Spleen (tissue), 11 donors: ENCODE data around the gene PCED1B. TPM values are rescaled to one million over a fixed set of nuclear protein-coding genes. Genes with fewer than 3 reads are reported as not detected.

Source experiments
- DNase-seq: peaks from one replicate; pipeline ENCODE4 v3.0.0-alpha.2; 2020
- H3K27ac ChIP-seq, 8 donors: fragments of 200-600 bp; sonication (generic) in 7 of 8; 1 replicate in 4 of 8; 2 replicates in 4 of 8; pipeline versions ENCODE4 v1.5.0 to v1.8.0; 2016 to 2021; ENCODE audit warnings: inconsistent platforms in 4 of 8, mild to moderate bottlenecking in 4 of 8, moderate library complexity in 1 of 8
- H3K27me3 ChIP-seq, 7 donors: fragments of 200-600 bp; sonication (generic) in 6 of 7; replicated peaks in 1 of 7; 1 replicate in 4 of 7; 2 replicates in 3 of 7; pipeline versions ENCODE4 v1.5.0 to v1.8.0; 2016 to 2021; ENCODE audit warnings: inconsistent platforms in 3 of 7, mild to moderate bottlenecking in 1 of 7
- H3K36me3 ChIP-seq, 6 donors: fragments of 200-600 bp; sonication (generic) in 5 of 6; 1 replicate in 4 of 6; 2 replicates in 2 of 6; pipeline versions ENCODE4 v1.5.0 to v1.8.0; 2016 to 2021; ENCODE audit warnings: inconsistent platforms in 2 of 6
- H3K4me1 ChIP-seq, 6 donors: fragments of 200-600 bp; sonication (generic) in 5 of 6; 1 replicate in 3 of 6; 2 replicates in 3 of 6; pipeline versions ENCODE4 v1.5.0 to v1.8.0; 2016 to 2021; ENCODE audit warnings: inconsistent platforms in 3 of 6
- H3K4me3 ChIP-seq, 8 donors: fragments of 200-600 bp; sonication (generic) in 7 of 8; 1 replicate in 4 of 8; 2 replicates in 4 of 8; pipeline versions ENCODE4 v1.5.0 to v1.8.0; 2016 to 2021; ENCODE audit warnings: inconsistent platforms in 4 of 8, mild to moderate bottlenecking in 4 of 8, moderate library complexity in 2 of 8
- H3K9me3 ChIP-seq, 8 donors: fragments of 200-600 bp; sonication (generic) in 7 of 8; 1 replicate in 4 of 8; 2 replicates in 4 of 8; pipeline versions ENCODE4 v1.5.0 to v1.8.0; 2016 to 2021; ENCODE audit warnings: inconsistent platforms in 4 of 8
- CTCF ChIP-seq, 11 experiments: fragments of 200-600 bp in 7 of 11; fragments of 450-650 bp in 4 of 11; sonication (generic) in 4 of 11; IDR thresholded peaks in 8 of 11; conservative IDR thresholded peaks in 3 of 11; 1 replicate in 7 of 11; 2 replicates in 4 of 11; pipeline versions ENCODE4 v1.4.0 to v1.8.0; 2016 to 2021; ENCODE audit warnings: antibody characterized with exemption in 11 of 11, inconsistent platforms in 4 of 11, mild to moderate bottlenecking in 1 of 11
- POLR2A ChIP-seq, 3 donors: fragments of 450-650 bp; IDR thresholded peaks; one replicate each; pipeline ENCODE4 v1.5.1; 2017; ENCODE audit warnings: antibody characterized with exemption in 3 of 3, mild to moderate bottlenecking in 1 of 3
- POLR2AphosphoS5 ChIP-seq, 3 donors: sonication (generic); formaldehyde crosslinking; IDR thresholded peaks; one replicate each; pipeline ENCODE4 v1.5.1; 2017; ENCODE audit warnings: antibody characterized with exemption in 3 of 3
- WGBS, 5 donors: extraction: QIAGEN DNeasy Blood & Tissue Kit in 3 of 5; methylation state at CpG; one replicate each; pipeline versions ENCODE4 v1.1.5 to v1.1.7; 2013 to 2018; 5-methylcytosine and 5-hydroxymethylcytosine counted together
- intact Hi-C: fragments of 100-400 bp; cut with DNase I; formaldehyde crosslinking; loops from one replicate; pipeline ENCODE4 v1.15.0; 2023; ENCODE audit warnings: low total_unique reads
- polyA plus RNA-seq, 3 donors: library from polyadenylated mRNA; stranded (reverse); fragments of 200-250 nt; gene quantifications; one replicate each; pipeline ENCODE4 v1.2.1, GENCODE V29; 2013
- total RNA-seq, 7 donors: library from RNA; depleted of rRNA in 3 of 7; stranded (reverse); fragments of >200 nt in 3 of 7; fragmentation: NEBNext Ultra II Directional in 4 of 7; extraction: Animal tissue kit (Norgen Biotek cat#: 25700) in 4 of 7; gene quantifications; one replicate each; pipeline versions ENCODE4 v1.1.0 to v1.2.1, GENCODE V29; 2016 to 2021
- donor health status: healthy with polysubstance abuse.
- donor health status: DM: no; HTN: no; CAD: no; lungs with moderate emphysema.
- donor health status: DM: no; HTN: no; CAD: no.
- donor health status: Bipolar disorder and iron deficiency.
- donor health status: healthy.
- donor health status: DM: no; HTN: no; CAD: no.
- donor health status: DM: yes; HTN: yes; CAD: no.

PCED1B gene
- total and polyA plus RNA-seq, 10 donors = 15.3 to 34.5 (median 24.4) TPM

GRCh38 chr12:47184229-47184628 is 104.8 kb downstream of the PCED1B start:
- H3K9me3 ChIP-seq = no peaks in the 10 kb centered on the region
- DNase-seq = no peak
- H3K4me3 ChIP-seq = no peak overlapping the region
- WGBS, 5 donors = 77 to 83% (median 82%) methylated on average over 3 of the region's 3 CpGs
- intact Hi-C loops = no loop called here
- TF ChIP-seq POLR2A (IDR thresholded peaks at IDR 0.05) = no peak
- TF ChIP-seq POLR2AphosphoS5 (IDR thresholded peaks at IDR 0.05) = no peak
- no peak for TF ChIP-seq CTCF (IDR thresholded peaks at IDR 0.05 in 8 of 11, conservative IDR thresholded peaks at IDR 0.05 in 3 of 11)
- no peaks in the 10 kb centered on the region for H3K27me3 ChIP-seq
- H3K36me3 ChIP-seq = peaks cover 0 to 5% (median 0%) of the 10 kb centered on the region in 6 donors
- H3K4me1 ChIP-seq = peaks cover 0 to 13% (median 10%) of the 10 kb centered on the region in 6 donors
- no peak overlapping the region for H3K27ac ChIP-seq

- Histone ChIP-seq H3K9me3 (no peaks in the 10 kb centered on the region), H3K27me3 (no peaks in the 10 kb centered on the region), H3K4me3 (no peak overlapping the region), H3K4me1 (peaks cover 3 to 19% (median 14%) of the 10 kb centered on the region in 6 donors), H3K27ac (no peak overlapping the region), H3K36me3 (peaks cover 0 to 5% (median 0%) of the 10 kb centered on the region in 6 donors)
- no peak for DNase-seq
- TF ChIP-seq POLR2A (IDR thresholded peaks at IDR 0.05) (no peak), POLR2AphosphoS5 (IDR thresholded peaks at IDR 0.05) (no peak), CTCF (IDR thresholded peaks at IDR 0.05 in 8 of 11, conservative IDR thresholded peaks at IDR 0.05 in 3 of 11) (no peak)
- intact Hi-C loops = no loop called here
These were observed 105.4 kb downstream of the PCED1B start for GRCh38 chr12:47184813-47185212.

GRCh38 chr12:47186246-47186645 is 106.8 kb downstream of the PCED1B start:
- H3K4me1 ChIP-seq = peaks cover 7 to 33% (median 27%) of the 10 kb centered on the region in 6 donors
- no peaks in the 10 kb centered on the region for H3K27me3 ChIP-seq
- H3K27ac ChIP-seq = no peak overlapping the region
- H3K4me3 ChIP-seq = no peak overlapping the region
- H3K9me3 ChIP-seq = no peaks in the 10 kb centered on the region
- 94 to 99% (median 98%) methylated on average over 2 of the region's 2 CpGs for WGBS, 5 donors
- peaks cover 0 to 5% (median 0%) of the 10 kb centered on the region in 6 donors for H3K36me3 ChIP-seq
- no peak for DNase-seq
- intact Hi-C loops = no loop called here
- TF ChIP-seq POLR2A (IDR thresholded peaks at IDR 0.05) = no peak
- TF ChIP-seq CTCF (IDR thresholded peaks at IDR 0.05 in 8 of 11, conservative IDR thresholded peaks at IDR 0.05 in 3 of 11) = no peak
- no peak for TF ChIP-seq POLR2AphosphoS5 (IDR thresholded peaks at IDR 0.05)

GRCh38 chr12:47188576-47189441 is 109.4 kb downstream of the PCED1B start:
- Histone ChIP-seq H3K4me1 (peaks cover 22 to 59% (median 51%) of the 10 kb centered on the region in 6 donors), H3K27me3 (no peaks in the 10 kb centered on the region), H3K4me3 (no peak overlapping the region), H3K9me3 (no peaks in the 10 kb centered on the region), H3K36me3 (peaks cover 0 to 5% (median 0%) of the 10 kb centered on the region in 6 donors), H3K27ac (peak overlapping the region in 5 of 8 donors; percentile 4 to 74 (median 21))
- no peak for TF ChIP-seq POLR2AphosphoS5 (IDR thresholded peaks at IDR 0.05)
- no peak for TF ChIP-seq POLR2A (IDR thresholded peaks at IDR 0.05)
- no peak for TF ChIP-seq CTCF (IDR thresholded peaks at IDR 0.05 in 8 of 11, conservative IDR thresholded peaks at IDR 0.05 in 3 of 11)
- 49 to 73% (median 61%) methylated on average over 6 of the region's 6 CpGs for WGBS, 5 donors
- no peak for DNase-seq
- intact Hi-C loops = no loop called here
